Keratinocyte (primary cell): ENCODE measurements around the gene GFI1.

Source experiments
- CTCF ChIP-seq, 3 experiments: IDR thresholded peaks in 1 of 3; conservative IDR thresholded peaks in 1 of 3; optimal IDR thresholded peaks in 1 of 3; 2 replicates in 2 of 3; 3 replicates in 1 of 3; pipeline versions ENCODE3 to v1.5.1; 2011; ENCODE audit warnings: low read length in 3 of 3, mild to moderate bottlenecking in 3 of 3, moderate library complexity in 2 of 3, control low read depth in 1 of 3, inconsistent platforms in 1 of 3; ENCODE audit not compliant: insufficient read depth in 2 of 3; ENCODE audit errors: extremely low read depth in 1 of 3
- EZH2 ChIP-seq: IDR thresholded peaks from one replicate; pipeline ENCODE4 v1.6.1; 2012; ENCODE audit warnings: inconsistent platforms, mild to moderate bottlenecking, low read length, moderate library complexity

GRCh38 chr1:92442351-92442750 lies 44.4 kb downstream of the GFI1 start:
- TF ChIP-seq CTCF (optimal IDR thresholded peaks at IDR 0.05 in 1 of 3, IDR thresholded peaks at IDR 0.05 in 1 of 3, conservative IDR thresholded peaks at IDR 0.05 in 1 of 3; ENCODE audit: extremely low read depth in 1 of 3, insufficient read depth in 2 of 3, low read length in 3 of 3): no peak
- TF ChIP-seq EZH2: no peak
